K562 (cell line): ENCODE data around the gene CDH1.

Experiments
- BHLHE40 ChIP-seq: IDR thresholded peaks from 2 replicates; pipeline ENCODE4 v1.6.1; 2011; ENCODE audit warnings: low read length, improper control_type of control experiment
- CREBBP ChIP-seq: IDR thresholded peaks from one replicate; pipeline ENCODE4 v1.6.1; 2012; ENCODE audit warnings: low read depth, mild to moderate bottlenecking, control low read depth, inconsistent platforms, low read length
- CTCF ChIP-seq, 3 experiments: IDR thresholded peaks in 2 of 3; conservative IDR thresholded peaks in 1 of 3; 2 replicates each; pipeline ENCODE4 v1.5.1; 2011 to 2012; ENCODE audit warnings: low read length in 3 of 3, mild to moderate bottlenecking in 3 of 3, control low read depth in 2 of 3, improper control_type of control experiment in 1 of 3, inconsistent platforms in 1 of 3, low read depth in 1 of 3, mixed read lengths in 1 of 3, moderate library complexity in 1 of 3; ENCODE audit not compliant: insufficient read depth in 2 of 3
- GTF2B ChIP-seq: IDR thresholded peaks from 2 replicates; pipeline ENCODE4 v1.6.1; 2011; ENCODE audit not compliant: insufficient read length; ENCODE audit errors: extremely low read depth
- HDAC2 ChIP-seq: fragments of 450-650 bp; IDR thresholded peaks from 2 replicates; pipeline ENCODE4 v1.6.1; 2016; ENCODE audit warnings: mild to moderate bottlenecking
- MTA3 ChIP-seq: fragments of 450-650 bp; formaldehyde crosslinking; IDR thresholded peaks from 2 replicates; pipeline ENCODE4 v1.6.1; 2017; ENCODE audit warnings: mild to moderate bottlenecking, borderline replicate concordance
- POLR2A ChIP-seq: fragments of 450-650 bp; conservative IDR thresholded peaks from 2 replicates; pipeline ENCODE4 v1.6.1; 2016
- RBM39 ChIP-seq: fragments of 200-400 bp; formaldehyde crosslinking; optimal IDR thresholded peaks from 2 replicates; pipeline ENCODE3; 2018; ENCODE audit warnings: low read depth, low read length
- ZNF175 ChIP-seq: fragments of 200-800 bp; sonication (Bioruptor generic); IDR thresholded peaks from 2 replicates; pipeline ENCODE4 v1.6.1; 2016; ENCODE audit warnings: low read depth, mild to moderate bottlenecking, missing genetic modification characterization, missing compliant biosample characterization
- ZNF274 ChIP-seq: IDR thresholded peaks from 2 replicates; pipeline ENCODE4 v1.6.1; 2011; ENCODE audit warnings: low read depth, mild to moderate bottlenecking, low read length, moderate library complexity, borderline replicate concordance
- ZNF561 ChIP-seq: fragments of 450-650 bp; formaldehyde crosslinking; conservative IDR thresholded peaks from 2 replicates; pipeline ENCODE4 v1.4.0; 2020; ENCODE audit warnings: mild to moderate bottlenecking, moderate library complexity
- TF ChIP-seq, protein P1 (sequence below): sonication (generic); formaldehyde crosslinking; IDR thresholded peaks from 2 replicates; pipeline ENCODE4 v1.8.0; 2022; ENCODE audit warnings: mild to moderate bottlenecking, missing genetic modification reagents, borderline replicate concordance
- TF ChIP-seq, protein P2 (sequence below): sonication (generic); formaldehyde crosslinking; IDR thresholded peaks from 2 replicates; pipeline ENCODE4 v1.8.0; 2022; ENCODE audit warnings: missing genetic modification reagents, mild to moderate bottlenecking, borderline replicate concordance
- TF ChIP-seq, protein P3 (sequence below): fragments of 450-650 bp; IDR thresholded peaks from one replicate; pipeline ENCODE4 v1.6.1; 2018; ENCODE audit warnings: mild to moderate bottlenecking, moderate library complexity; ENCODE audit not compliant: partially characterized antibody

GRCh38 chr16:68743664-68744063 lies 6.6 kb downstream of the CDH1 start:
- no peak for TF ChIP-seq CTCF (IDR thresholded peaks at IDR 0.05 in 2 of 3, conservative IDR thresholded peaks at IDR 0.05 in 1 of 3; ENCODE audit: insufficient read depth in 2 of 3, low read depth in 1 of 3, low read length in 3 of 3)
- TF ChIP-seq CREBBP = no peak
- TF ChIP-seq MTA3 = no peak
- no peak for TF ChIP-seq ZNF561 (CRISPR knock-in tag)
- TF ChIP-seq, protein P1, sequence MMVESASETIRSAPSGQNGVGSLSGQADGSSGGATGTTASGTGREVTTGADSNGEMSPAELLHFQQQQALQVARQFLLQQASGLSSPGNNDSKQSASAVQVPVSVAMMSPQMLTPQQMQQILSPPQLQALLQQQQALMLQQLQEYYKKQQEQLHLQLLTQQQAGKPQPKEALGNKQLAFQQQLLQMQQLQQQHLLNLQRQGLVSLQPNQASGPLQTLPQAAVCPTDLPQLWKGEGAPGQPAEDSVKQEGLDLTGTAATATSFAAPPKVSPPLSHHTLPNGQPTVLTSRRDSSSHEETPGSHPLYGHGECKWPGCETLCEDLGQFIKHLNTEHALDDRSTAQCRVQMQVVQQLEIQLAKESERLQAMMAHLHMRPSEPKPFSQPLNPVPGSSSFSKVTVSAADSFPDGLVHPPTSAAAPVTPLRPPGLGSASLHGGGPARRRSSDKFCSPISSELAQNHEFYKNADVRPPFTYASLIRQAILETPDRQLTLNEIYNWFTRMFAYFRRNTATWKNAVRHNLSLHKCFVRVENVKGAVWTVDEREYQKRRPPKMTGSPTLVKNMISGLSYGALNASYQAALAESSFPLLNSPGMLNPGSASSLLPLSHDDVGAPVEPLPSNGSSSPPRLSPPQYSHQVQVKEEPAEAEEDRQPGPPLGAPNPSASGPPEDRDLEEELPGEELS (CRISPR knock-in tag) = no peak
- no peak for TF ChIP-seq ZNF274
- no peak for TF ChIP-seq RBM39
- TF ChIP-seq ZNF175 (CRISPR knock-in tag) = no peak
- TF ChIP-seq, protein P2, sequence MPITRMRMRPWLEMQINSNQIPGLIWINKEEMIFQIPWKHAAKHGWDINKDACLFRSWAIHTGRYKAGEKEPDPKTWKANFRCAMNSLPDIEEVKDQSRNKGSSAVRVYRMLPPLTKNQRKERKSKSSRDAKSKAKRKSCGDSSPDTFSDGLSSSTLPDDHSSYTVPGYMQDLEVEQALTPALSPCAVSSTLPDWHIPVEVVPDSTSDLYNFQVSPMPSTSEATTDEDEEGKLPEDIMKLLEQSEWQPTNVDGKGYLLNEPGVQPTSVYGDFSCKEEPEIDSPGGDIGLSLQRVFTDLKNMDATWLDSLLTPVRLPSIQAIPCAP (CRISPR knock-in tag) = no peak
- TF ChIP-seq HDAC2 = no peak
- no peak for TF ChIP-seq BHLHE40
- no peak for TF ChIP-seq GTF2B
- TF ChIP-seq POLR2A = no peak
- TF ChIP-seq, protein P3, sequence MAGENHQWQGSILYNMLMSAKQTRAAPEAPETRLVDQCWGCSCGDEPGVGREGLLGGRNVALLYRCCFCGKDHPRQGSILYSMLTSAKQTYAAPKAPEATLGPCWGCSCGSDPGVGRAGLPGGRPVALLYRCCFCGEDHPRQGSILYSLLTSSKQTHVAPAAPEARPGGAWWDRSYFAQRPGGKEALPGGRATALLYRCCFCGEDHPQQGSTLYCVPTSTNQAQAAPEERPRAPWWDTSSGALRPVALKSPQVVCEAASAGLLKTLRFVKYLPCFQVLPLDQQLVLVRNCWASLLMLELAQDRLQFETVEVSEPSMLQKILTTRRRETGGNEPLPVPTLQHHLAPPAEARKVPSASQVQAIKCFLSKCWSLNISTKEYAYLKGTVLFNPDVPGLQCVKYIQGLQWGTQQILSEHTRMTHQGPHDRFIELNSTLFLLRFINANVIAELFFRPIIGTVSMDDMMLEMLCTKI = no peak
